Suppressor macrophage treated with lipopolysaccharide for 1 hour (primary cell): ENCODE data around the gene SIPA1L3.

ENCODE experiments used
- DNase-seq, 3 donors: peaks; one replicate each; pipeline ENCODE4 v3.0.0-alpha.2; 2020 to 2022

SIPA1L3 gene

GRCh38 chr19:37950471-37951175, 43.6 kb downstream of the SIPA1L3 start:
- DNase-seq = no peak

DNA sequence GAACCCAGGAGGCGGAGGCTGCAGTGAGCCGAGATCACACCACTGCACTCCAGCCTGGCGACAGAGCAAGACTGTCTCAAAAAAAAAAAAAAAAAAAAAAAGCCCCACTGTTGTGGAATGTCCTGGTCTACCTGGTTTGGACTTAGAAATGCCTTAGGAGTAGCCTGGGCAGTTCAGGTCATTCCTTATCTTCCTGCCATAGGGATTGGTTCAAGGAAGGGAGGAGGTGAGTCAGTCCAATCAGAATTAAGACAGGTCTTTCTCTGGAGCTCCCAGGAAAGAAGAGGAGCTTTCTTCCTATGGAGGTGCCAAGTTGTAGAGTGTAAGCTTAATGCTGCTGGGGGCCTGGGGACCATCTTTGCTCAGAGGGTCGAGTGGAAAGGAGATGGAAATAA, 44.8 kb downstream of the SIPA1L3 start:
- no peak for DNase-seq

DNA sequence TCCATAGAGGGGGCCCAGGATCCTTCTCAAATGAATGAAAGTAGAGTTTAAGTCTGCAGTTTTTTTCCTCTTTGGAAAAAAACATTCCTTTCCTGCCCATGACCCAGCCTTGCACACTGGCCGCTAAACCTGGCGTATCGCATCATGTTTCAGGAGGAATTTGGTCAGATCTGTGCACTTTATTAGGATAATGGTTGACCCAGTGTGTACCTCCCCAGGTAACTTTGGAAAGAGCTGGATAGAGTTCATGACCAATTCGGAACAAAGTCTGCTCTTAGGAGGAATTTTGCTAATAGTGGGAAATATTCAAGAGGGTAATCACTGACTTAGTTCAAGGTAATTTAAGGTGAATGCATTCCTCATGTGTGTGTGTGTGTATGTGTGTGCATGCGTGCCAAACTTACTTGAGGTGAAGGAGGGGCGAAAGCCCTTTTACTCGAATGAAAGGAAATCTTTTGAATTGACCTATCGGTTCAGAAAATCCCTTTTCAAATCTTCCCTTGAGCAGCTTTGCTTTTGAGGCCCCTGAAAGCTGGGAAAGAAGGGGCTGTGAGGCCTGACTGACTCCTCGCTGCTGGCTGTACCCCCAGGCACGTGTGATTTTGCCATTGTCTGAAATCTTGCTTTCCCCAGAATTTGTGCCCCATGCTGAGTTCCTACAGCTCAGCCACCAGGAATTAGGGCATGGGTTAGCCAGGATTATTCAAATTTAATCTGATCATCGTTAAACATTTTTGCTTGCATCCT, 46.3 kb downstream of the SIPA1L3 start:
- DNase-seq = no peak

DNA sequence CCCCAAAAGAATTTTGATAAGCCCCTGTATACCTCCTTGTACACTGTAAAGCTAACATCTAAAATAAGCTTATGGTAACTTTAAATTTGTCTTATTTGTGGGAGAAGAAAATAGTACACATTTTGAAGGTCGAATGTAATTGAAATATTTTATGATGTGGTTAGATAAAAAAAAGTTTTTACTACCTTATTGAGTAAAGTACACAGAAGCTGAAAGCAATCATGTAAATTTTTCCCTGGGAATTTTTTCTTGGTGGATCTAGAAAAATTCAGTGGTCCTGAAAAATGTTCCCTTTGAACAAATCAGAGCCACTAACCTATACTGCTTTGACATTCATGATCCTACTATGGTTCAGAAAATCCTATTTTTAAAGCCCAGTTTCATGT, 46.9 kb downstream of the SIPA1L3 start:
- DNase-seq = no peak

GRCh38 chr19:37954421-37954874, 47.4 kb downstream of the SIPA1L3 start:
- no peak for DNase-seq

- DNase-seq = no peak
These were observed 49.0 kb downstream of the SIPA1L3 start for GRCh38 chr19:37955986-37956385.

DNA sequence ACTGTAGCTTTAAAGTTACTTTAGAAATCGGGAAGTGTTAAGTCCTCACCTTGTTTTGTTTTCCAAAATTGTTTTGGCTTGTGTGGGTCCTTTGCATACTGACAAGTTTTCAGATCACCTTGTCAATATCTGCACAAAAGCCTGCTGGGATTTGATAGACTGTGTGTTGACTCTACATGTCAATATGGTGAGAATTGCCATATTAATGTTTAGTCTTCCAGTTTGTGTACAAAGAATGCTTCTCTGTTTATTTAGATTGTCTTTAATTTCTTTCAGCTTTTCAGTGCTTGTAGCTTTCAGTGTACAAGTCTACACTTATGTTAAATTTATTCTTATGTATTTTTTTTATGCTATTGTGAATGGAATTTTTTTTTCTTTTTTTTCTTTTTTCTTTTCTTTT, 50.2 kb downstream of the SIPA1L3 start:
- no peak for DNase-seq

GRCh38 chr19:37959665-37960114, 52.7 kb downstream of the SIPA1L3 start:
- DNase-seq = no peak

DNA sequence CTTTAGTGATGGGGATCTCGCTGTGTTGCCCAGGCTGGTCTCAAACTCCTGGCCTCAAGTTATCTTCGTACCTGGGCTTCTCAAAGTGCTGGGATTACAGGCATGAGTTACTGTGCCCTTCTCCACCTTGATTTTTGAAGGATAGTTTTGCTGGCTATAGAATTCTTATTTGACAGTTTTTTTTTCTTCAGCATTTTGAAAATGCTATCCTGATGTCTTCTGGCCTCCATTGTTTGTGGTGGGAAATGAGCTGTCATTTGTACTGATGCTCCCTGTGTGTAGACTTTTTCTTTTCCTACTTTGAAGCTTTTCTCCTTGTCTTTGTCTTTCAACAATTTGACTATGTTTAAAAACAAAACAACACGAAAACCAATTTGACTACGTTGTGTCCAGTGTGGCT, 54.2 kb downstream of the SIPA1L3 start:
- DNase-seq = no peak

DNA sequence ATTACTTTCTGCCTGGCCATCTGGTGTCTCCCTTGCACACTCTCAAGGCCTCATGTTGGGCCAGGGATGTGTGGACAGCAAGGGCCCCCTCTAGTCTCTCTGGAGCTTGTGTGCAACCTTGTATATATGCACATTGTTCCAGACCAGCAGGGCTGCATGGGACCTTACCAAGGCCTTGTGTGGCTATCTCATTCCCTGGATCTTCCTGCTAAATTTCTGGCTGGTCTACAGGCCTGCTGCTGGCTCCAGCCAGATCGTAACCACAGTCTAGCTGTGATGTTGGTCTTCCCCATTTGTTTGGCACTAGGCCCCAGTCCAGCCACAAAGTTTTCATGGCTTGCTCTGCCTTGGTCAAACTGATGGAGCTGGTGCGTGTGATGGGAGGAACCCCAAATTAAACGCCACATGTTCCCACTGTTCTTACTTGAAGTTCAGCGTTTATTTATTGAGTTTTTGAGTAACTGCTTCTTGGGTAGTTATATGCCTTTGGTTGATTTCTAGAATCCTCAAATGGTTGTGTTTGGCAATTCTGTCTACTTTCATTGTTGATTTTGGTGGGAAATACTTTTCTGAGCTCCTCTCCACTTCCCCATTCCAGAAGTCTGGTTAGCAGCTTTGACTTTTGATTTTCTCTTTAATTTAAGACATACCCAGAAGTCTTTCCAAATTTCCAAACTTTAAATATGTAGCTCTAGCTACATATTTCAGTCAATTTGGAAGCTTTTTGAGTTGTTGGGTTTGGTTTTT, 56.4 kb downstream of the SIPA1L3 start:
- DNase-seq = no peak

DNA sequence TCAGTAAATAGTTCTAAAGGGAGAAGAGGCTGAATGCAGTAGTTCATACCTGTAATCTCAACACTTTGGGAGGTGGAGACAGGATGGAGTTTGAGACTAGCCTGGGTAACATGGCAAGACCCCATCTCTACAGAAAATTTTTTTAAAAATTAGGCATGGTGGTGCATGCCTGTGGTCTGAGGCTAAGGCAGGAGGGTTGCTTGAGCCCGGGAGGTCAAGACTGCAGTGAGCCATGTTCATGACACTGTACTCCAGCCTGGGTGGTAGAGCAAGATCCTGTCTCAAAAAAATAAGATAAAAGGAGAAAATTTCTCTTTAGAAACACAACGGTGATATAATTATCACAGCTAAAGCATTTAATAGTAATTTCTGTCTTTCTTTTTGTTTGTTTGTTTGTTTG, 57.1 kb downstream of the SIPA1L3 start:
- DNase-seq = no peak

DNA sequence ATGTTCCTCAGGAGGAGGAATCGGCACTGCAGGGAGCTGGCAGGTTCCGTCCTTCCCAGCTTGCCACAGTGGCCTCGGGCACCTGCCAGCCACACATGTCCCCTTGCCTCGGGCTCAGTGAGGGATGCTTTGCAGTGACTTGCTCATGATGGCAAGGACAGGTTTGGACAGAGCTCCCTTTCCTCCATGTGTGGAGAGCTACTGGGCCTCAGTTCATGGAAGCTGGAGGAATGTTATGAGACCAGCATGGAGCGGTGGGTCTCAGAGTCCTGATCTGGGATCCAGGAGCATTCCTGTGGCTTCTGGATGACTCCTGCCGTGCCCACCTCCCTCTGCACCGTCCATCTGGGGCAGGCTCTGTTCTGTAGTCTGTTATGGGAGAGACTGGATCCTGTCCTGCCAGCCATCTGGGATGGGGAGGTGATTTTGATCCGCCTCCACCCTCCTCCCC, 59.2 kb downstream of the SIPA1L3 start:
- DNase-seq = no peak

GRCh38 chr19:37966662-37967231, 59.7 kb downstream of the SIPA1L3 start:
- no peak for DNase-seq

DNA sequence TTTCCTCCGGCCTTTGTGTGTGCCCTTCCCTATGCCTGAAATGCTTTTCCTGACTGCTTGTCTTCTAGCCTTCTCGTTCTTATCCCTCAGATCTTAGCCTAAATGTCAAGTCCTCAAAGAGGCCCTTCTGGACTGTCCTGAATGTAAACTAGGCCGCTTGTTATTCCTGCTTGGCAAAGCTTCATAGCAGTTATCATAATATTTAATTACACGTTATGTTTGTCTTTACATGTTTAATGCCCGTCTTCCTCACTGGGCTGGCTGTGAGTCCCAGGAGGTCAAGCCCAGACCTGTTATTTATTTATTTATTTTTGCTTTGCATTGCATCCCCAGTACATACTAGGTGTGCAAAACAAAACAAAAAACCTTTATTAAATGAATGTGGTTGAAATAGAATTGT, 62.7 kb downstream of the SIPA1L3 start:
- DNase-seq = no peak

DNA sequence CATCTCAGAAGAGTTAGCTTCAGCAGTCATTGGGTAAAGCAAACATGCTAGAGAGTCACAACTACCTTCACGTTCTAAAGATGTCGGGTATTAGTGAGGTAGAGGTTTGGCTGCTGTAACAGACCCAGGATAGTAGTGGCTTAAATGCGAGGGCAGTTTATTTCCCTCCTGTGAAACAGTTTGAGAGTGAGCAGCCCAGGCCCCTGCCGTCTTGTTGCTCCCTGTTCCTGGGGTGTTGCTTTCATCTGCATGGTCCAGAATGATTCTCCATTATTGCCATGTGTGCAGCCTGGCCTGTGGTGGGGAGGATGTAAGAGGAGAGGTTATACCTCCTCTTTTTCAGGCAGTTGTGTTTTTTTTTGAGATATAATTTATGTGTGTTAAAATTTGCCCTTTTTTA, 63.7 kb downstream of the SIPA1L3 start:
- DNase-seq = no peak

DNA sequence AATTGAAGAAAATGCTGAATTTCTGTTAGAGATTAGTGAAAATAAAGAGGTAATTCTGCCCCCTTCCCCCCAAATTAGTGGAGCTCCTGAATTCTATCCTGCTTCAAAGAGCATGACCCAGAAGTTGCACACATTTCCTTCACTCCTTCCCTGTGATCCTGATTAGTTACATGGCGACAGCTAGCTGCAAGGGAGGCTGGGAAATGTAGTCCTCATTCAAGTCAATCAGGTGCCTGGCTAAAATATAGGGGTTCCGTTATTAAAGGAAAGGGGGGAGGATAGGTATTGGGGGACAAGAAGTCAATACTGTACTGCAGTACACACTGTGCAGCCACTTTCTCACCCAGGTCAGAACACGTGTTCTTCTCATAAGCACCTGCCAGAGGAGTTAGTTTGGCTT, 65.8 kb downstream of the SIPA1L3 start:
- no peak for DNase-seq

- no peak for DNase-seq
These were observed 66.7 kb downstream of the SIPA1L3 start for GRCh38 chr19:37973666-37974065.

- DNase-seq = no peak
These were observed 68.1 kb downstream of the SIPA1L3 start for GRCh38 chr19:37975071-37975470.

DNA sequence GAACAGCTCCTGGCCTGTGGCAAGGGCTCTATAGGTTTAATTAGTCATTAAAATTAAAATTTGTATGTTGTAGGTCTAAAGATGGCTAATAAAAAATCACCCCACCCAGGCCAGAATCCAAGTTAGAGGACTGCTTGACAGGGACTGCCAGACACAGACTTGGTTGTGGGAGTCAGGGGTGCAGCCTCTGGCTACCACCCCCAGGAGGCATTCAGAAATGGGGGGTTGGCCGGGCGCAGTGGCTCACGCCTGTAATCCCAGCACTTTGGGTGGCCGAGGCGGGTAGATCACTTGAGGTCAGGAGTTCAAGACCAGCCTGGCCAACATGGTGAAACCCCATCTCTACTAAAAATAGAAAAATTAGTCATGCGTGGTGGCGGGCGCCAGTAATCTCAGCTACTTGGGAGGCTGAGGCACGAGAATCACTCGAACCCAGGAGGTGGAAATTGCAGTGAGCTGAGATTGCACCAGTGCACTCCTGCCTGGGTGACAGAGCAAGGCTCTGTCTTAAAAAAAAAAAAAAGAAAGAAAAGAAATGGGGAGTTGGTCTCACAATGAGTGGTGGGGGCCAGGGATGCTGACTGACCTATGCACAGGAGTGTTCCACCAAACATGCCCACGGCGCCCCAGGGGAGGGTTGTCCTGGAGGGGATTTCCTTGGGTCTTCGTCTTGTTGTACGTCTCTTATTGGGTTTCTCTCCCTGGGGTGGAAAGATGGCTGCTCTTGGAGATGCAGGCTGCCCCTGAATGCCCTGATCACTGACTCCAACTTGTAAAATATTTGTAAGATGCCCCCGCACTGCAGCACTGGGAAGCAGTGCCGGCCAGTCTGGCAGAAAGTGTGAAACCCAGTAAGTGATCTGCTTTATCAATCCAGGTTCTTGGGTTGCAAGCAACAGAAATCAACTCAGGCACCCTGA, 68.8 kb downstream of the SIPA1L3 start:
- no peak for DNase-seq

- DNase-seq = no peak
These were observed 70.4 kb downstream of the SIPA1L3 start for GRCh38 chr19:37977391-37977790.

GRCh38 chr19:37977992-37978391, 71.0 kb downstream of the SIPA1L3 start:
- no peak for DNase-seq

DNA sequence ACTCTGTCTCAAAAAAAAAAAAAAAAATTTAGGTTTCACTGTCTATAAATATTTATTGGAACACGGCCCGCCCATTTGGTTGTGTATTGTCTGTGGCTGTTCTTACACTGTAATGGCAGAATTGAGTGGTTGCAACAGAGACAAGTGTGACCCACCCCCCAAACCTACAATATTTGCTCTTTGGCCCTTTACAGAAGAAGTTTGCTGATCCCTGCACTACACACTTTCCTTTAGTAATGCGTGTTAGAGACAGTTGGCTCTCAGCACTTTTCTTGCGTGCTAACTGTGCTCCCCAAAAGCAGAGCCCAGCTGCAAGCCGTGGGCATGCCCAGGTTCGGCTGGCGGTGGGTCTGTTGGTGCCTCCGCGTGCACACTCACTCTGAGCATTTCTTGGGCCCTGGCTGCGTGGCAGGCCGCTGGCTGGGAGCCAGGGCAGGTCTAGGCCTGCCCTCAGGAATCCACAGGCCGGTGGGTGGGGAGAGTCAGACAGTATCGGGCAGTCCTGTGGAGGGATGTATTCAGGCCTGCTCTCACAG, 72.6 kb downstream of the SIPA1L3 start:
- DNase-seq = no peak
